ENCODE measurements around the gene PRRC2A.

Gene PRRC2A

GRCh38 chr6:31660381-31661261, 40.1 kb downstream of the PRRC2A start, which contains the start of gene C6orf47:
TSS of gene C6orf47 (minus strand) at chr6:31660778. CDS start at chr6:31659947, 831 bp downstream.
- no peaks in the 10 kb centered on the region for H3K27me3 ChIP-seq (ENCODE audit: insufficient read depth, poor library complexity, severe bottlenecking)
- peak within 1 kb of the TSS; percentile 66 for H3K27ac ChIP-seq (replicated peaks)
- TF ChIP-seq CTCF (IDR thresholded peaks at IDR 0.05; ENCODE audit: insufficient read depth, low read length) (no peak), POLR2AphosphoS5 (IDR thresholded peaks at IDR 0.05; ENCODE audit: low read depth) (peak; percentile 79)
- H3K4me3 ChIP-seq (replicated peaks; ENCODE audit: insufficient read depth, low read length) = peak within 1 kb of the TSS; percentile 73
- peak; percentile 67 to 81 for DNase-seq (ENCODE audit: low read depth in 1 of 2, low spot score in 1 of 2)

GRCh38 chr6:31661262-31662123, 41.0 kb downstream of the PRRC2A start:
- Histone ChIP-seq H3K27me3 (ENCODE audit: insufficient read depth, poor library complexity, severe bottlenecking) (no peaks in the 10 kb centered on the region), H3K4me3 (replicated peaks; ENCODE audit: insufficient read depth, low read length) (no peak overlapping the region), H3K27ac (replicated peaks) (peak overlapping the region; percentile 66)
- DNase-seq (ENCODE audit: low read depth in 1 of 2, low spot score in 1 of 2) = no peak
- no peak for TF ChIP-seq GABPA (IDR thresholded peaks at IDR 0.05; ENCODE audit: low read depth)
- TF ChIP-seq REST (IDR thresholded peaks at IDR 0.05; ENCODE audit: insufficient replicate concordance, low read depth) = no peak
- no peak for TF ChIP-seq POLR2AphosphoS5 (IDR thresholded peaks at IDR 0.05; ENCODE audit: low read depth)
- TF ChIP-seq SPI1 (IDR thresholded peaks at IDR 0.05; ENCODE audit: borderline replicate concordance, low read depth) = no peak
- TF ChIP-seq CTCF (IDR thresholded peaks at IDR 0.05; ENCODE audit: insufficient read depth, low read length) = no peak

- no peak for DNase-seq (ENCODE audit: low read depth in 1 of 2, low spot score in 1 of 2)
- Histone ChIP-seq H3K27me3 (ENCODE audit: insufficient read depth, poor library complexity, severe bottlenecking) (no peaks in the 10 kb centered on the region), H3K4me3 (replicated peaks; ENCODE audit: insufficient read depth, low read length) (no peak overlapping the region), H3K27ac (replicated peaks) (no peak overlapping the region)
- TF ChIP-seq POLR2AphosphoS5 (IDR thresholded peaks at IDR 0.05; ENCODE audit: low read depth) = no peak
- TF ChIP-seq GABPA (IDR thresholded peaks at IDR 0.05; ENCODE audit: low read depth) = no peak
- TF ChIP-seq CTCF (IDR thresholded peaks at IDR 0.05; ENCODE audit: insufficient read depth, low read length) = no peak
- no peak for TF ChIP-seq SPI1 (IDR thresholded peaks at IDR 0.05; ENCODE audit: borderline replicate concordance, low read depth)
- TF ChIP-seq REST (IDR thresholded peaks at IDR 0.05; ENCODE audit: insufficient replicate concordance, low read depth) = no peak
Observed at GRCh38 chr6:31662124-31662723, 41.7 kb downstream of the PRRC2A start.
